ENCODE measurements around the gene NLE1. TPM values are rescaled to one million over a fixed set of nuclear protein-coding genes. Genes with fewer than 3 reads are reported as not detected.

Gene NLE1
- total RNA-seq, 1 experiment from 2014 or later = 23.3 TPM

DNA sequence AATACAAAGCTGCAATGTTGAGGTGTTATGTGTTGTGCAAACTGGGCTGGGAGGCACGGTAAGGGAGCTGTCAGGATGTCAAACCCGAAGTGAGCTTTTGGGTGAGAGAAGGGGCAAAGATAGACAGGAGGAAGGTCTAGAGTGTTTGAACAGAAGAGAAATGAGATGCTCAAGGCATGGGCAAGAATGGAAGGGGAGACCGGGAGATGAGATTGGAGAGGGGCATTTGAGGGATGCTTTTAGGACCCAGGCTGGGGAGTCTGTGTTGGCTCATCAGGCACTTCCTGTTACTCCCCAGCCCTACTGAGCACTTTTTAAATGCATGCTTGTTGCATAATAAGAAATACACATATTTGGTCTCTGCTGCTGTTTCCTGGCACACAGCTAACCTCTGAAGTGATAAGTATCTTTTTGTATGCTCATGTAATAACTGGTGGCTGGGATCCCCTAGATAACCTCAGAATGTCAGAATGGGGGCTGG lies 19.2 kb upstream of the NLE1 start:
- Histone ChIP-seq H3K4me1 (ENCODE audit: insufficient read depth, low read length, poor library complexity, severe bottlenecking) (no peaks in the 10 kb centered on the region), H3K4me3 (ENCODE audit: low read depth, low read length, poor library complexity, severe bottlenecking) (no peak overlapping the region), H3K27ac (ENCODE audit: low read depth, low read length, poor library complexity, severe bottlenecking) (no peak overlapping the region), H3K9me3 (ENCODE audit: low read depth, low read length, poor library complexity, severe bottlenecking) (no peaks in the 10 kb centered on the region), H3K36me3 (ENCODE audit: insufficient read depth, low read length, poor library complexity, severe bottlenecking) (no peaks in the 10 kb centered on the region), H3K27me3 (replicated peaks; ENCODE audit: insufficient read depth, low read depth, low read length, poor library complexity) (no peaks in the 10 kb centered on the region)
- ChIA-PET CTCF (interaction anchor here (0.6 kb wide), 1 partner anchor 21 kb away, joined by 3 read pairs; no protein-coding TSS in a partner anchor), POLR2A (ENCODE audit: low non-redundant PET) (no interaction called here)
- no TSS peak for BruUV-seq (replicated peaks)
- DNase-seq (ENCODE audit: low spot score) = no peak
- TF ChIP-seq, protein P1, sequence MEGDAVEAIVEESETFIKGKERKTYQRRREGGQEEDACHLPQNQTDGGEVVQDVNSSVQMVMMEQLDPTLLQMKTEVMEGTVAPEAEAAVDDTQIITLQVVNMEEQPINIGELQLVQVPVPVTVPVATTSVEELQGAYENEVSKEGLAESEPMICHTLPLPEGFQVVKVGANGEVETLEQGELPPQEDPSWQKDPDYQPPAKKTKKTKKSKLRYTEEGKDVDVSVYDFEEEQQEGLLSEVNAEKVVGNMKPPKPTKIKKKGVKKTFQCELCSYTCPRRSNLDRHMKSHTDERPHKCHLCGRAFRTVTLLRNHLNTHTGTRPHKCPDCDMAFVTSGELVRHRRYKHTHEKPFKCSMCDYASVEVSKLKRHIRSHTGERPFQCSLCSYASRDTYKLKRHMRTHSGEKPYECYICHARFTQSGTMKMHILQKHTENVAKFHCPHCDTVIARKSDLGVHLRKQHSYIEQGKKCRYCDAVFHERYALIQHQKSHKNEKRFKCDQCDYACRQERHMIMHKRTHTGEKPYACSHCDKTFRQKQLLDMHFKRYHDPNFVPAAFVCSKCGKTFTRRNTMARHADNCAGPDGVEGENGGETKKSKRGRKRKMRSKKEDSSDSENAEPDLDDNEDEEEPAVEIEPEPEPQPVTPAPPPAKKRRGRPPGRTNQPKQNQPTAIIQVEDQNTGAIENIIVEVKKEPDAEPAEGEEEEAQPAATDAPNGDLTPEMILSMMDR (conservative IDR thresholded peaks at IDR 0.05; ENCODE audit: low read depth, low read length) = no peak
- no peak for TF ChIP-seq EZH2 (IDR thresholded peaks at IDR 0.05; ENCODE audit: borderline replicate concordance, low read depth, low read length, poor library complexity, severe bottlenecking)
- intact Hi-C loops (cut with micrococcal nuclease; ENCODE audit: unreplicated experiment) = no loop called here

DNA sequence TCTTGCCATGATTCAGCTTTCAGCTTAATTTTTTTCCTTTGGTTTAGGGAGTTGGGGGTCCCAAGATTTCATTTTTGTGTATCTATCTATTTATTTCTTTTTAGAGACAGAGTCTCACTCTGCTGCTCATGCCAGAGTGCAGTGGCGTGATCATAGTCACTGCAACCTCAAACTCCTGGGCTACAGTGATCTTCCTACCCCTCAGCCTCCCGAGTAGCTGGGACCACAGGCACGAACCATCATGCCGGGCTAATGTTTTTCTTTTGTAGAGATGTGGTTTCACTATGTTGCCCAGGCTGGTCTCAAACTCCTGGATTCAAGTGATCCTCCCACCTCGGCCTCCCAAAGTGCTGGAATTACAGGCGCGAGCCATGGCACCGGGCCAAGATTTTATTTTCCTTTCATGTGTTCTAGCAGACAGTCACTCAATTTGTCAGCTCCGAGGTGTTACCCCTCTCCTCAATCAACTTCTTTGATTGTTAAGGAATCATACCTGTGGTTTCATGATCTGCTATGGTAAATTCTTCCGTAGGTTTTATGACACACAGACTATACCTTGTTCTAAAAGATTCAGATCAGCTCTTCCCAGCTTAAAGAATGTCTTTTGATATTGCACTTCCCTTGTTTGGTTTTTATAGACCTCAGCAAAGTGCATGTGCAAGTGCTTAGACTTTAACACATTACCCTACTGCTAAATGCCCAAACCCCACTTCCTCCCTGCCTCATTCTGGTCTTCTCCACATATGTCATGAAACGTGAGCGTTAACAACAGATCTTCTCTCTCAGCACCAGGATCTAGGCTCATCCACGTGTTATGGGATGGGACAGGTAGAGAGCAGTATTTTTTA lies 18.5 kb upstream of the NLE1 start:
- ChIA-PET POLR2A (ENCODE audit: low non-redundant PET) (no interaction called here), CTCF (no interaction called here)
- TF ChIP-seq EZH2 (IDR thresholded peaks at IDR 0.05; ENCODE audit: borderline replicate concordance, low read depth, low read length, poor library complexity, severe bottlenecking) = no peak
- TF ChIP-seq, protein P1 (conservative IDR thresholded peaks at IDR 0.05; ENCODE audit: low read depth, low read length) = no peak
- intact Hi-C loops (cut with micrococcal nuclease; ENCODE audit: unreplicated experiment) = no loop called here
- H3K4me3 ChIP-seq (ENCODE audit: low read depth, low read length, poor library complexity, severe bottlenecking) = no peak overlapping the region
- no peak overlapping the region for H3K27ac ChIP-seq (ENCODE audit: low read depth, low read length, poor library complexity, severe bottlenecking)
- no peaks in the 10 kb centered on the region for H3K9me3 ChIP-seq (ENCODE audit: low read depth, low read length, poor library complexity, severe bottlenecking)
- DNase-seq (ENCODE audit: low spot score) = no peak
- H3K27me3 ChIP-seq (replicated peaks; ENCODE audit: insufficient read depth, low read depth, low read length, poor library complexity) = no peaks in the 10 kb centered on the region
- no peaks in the 10 kb centered on the region for H3K36me3 ChIP-seq (ENCODE audit: insufficient read depth, low read length, poor library complexity, severe bottlenecking)
- no peaks in the 10 kb centered on the region for H3K4me1 ChIP-seq (ENCODE audit: insufficient read depth, low read length, poor library complexity, severe bottlenecking)
- BruUV-seq (replicated peaks) = no TSS peak

DNA sequence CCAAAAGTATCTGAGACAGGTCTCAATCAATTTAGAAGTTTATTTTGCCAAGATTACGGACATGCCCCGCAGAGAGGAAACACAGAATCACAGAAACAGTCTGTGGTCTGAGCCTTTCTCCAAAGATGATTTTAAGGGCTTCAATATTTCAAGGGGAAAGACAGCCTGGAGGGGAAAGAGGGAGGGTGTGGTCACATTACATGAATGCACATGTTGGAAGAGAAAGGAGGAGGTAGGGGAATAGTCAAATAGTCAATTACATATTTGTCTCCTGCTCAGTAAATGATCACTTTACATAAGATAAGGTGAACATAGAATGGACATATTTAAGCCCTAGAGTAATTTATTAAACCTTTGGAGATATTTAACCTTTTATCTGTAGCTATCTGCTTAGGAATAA lies 17.8 kb upstream of the NLE1 start:
- H3K4me1 ChIP-seq (ENCODE audit: insufficient read depth, low read length, poor library complexity, severe bottlenecking) = no peaks in the 10 kb centered on the region
- no peak for DNase-seq (ENCODE audit: low spot score)
- no peak overlapping the region for H3K27ac ChIP-seq (ENCODE audit: low read depth, low read length, poor library complexity, severe bottlenecking)
- ChIA-PET CTCF (no interaction called here), POLR2A (ENCODE audit: low non-redundant PET) (no interaction called here)
- no peaks in the 10 kb centered on the region for H3K27me3 ChIP-seq (replicated peaks; ENCODE audit: insufficient read depth, low read depth, low read length, poor library complexity)
- no TSS peak for BruUV-seq (replicated peaks)
- no peak for TF ChIP-seq EZH2 (IDR thresholded peaks at IDR 0.05; ENCODE audit: borderline replicate concordance, low read depth, low read length, poor library complexity, severe bottlenecking)
- TF ChIP-seq, protein P1 (conservative IDR thresholded peaks at IDR 0.05; ENCODE audit: low read depth, low read length) = no peak
- intact Hi-C loops (cut with micrococcal nuclease; ENCODE audit: unreplicated experiment) = no loop called here
- no peaks in the 10 kb centered on the region for H3K36me3 ChIP-seq (ENCODE audit: insufficient read depth, low read length, poor library complexity, severe bottlenecking)
- H3K9me3 ChIP-seq (ENCODE audit: low read depth, low read length, poor library complexity, severe bottlenecking) = no peaks in the 10 kb centered on the region
- H3K4me3 ChIP-seq (ENCODE audit: low read depth, low read length, poor library complexity, severe bottlenecking) = no peak overlapping the region
